Measurements from ENCODE around the gene WDFY4. TPM values are rescaled to one million over a fixed set of nuclear protein-coding genes. Genes with fewer than 3 reads are reported as not detected.

WDFY4 gene
- total RNA-seq, 1 donor: 28.9 TPM

DNA sequence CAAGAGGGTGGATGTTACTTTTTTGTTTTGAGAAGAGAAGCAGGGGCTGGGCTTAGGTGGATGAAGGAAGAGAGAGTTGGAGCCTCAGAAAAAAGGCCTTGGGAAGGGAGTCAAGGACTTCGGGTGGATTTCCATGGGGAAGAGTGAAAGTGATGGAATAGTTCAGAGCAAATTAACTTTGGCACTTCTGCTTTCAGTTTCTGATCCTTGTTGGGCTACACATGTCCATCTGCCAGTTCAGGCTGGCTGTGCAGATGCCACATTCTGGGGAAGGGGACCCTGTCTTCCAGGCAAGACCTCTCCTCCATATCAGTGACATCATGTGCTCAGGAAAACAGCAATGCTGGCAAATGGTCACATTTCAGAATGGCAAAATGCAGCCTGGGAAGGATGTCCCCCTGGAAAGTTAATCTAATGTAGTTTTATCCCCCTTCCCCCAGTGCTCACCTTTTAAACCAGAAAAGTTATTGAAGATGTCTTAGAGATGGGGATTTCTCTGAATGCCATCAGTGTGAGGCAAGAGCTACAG lies 86.0 kb downstream of the WDFY4 start:
- H3K27me3 ChIP-seq (ENCODE audit: insufficient read depth, low read length): no peaks in the 10 kb centered on the region
- H3K4me3 ChIP-seq (ENCODE audit: low read length): no peak overlapping the region
- H3K4me1 ChIP-seq (ENCODE audit: insufficient read depth, low read length): peaks cover 14% of the 10 kb centered on the region
- H3K9me3 ChIP-seq (ENCODE audit: low read depth, low read length): no peaks in the 10 kb centered on the region

DNA sequence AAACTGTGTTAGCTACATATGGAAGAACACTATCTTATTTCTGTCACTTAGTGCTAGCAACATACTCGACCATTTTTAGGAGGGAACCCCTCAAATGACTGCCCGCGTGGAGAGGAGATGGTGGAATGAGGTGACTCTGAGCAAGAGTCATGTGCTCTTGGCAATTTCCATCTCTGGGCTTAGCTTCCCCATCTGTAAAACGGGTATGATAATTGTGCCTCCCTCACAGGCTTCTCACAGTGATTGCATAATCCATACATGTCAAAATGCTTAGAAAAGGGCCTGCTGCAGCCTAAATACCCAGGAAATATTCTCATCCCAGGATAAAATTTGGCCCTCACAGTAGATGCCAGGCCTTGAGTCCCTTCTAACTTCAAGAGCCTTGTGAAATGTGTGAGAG lies 86.6 kb downstream of the WDFY4 start:
- Histone ChIP-seq H3K4me1 (ENCODE audit: insufficient read depth, low read length) (peaks cover 14% of the 10 kb centered on the region), H3K4me3 (ENCODE audit: low read length) (no peak overlapping the region), H3K27me3 (ENCODE audit: insufficient read depth, low read length) (no peaks in the 10 kb centered on the region), H3K9me3 (ENCODE audit: low read depth, low read length) (no peaks in the 10 kb centered on the region)

DNA sequence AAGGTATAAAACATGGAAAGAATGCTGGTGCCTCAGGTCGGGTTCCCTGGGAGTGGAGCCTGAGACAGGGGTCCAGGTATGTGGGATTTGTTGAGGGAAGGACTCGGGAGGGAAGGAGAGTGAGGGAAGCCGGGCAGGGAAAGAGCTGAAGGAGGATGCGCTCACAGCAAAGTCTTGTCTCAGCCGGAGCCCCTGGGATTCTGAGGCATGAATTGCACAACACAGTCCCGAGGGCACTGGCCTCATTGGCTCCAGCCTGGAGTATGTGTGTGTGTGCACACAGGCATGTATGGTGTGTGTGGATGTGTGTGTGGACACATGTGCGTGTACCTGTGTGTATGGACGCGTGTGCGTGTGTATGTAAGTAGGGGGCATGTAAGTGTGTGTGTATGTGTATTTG lies 87.4 kb downstream of the WDFY4 start:
- Histone ChIP-seq H3K9me3 (ENCODE audit: low read depth, low read length) (no peaks in the 10 kb centered on the region), H3K27me3 (ENCODE audit: insufficient read depth, low read length) (no peaks in the 10 kb centered on the region), H3K4me3 (ENCODE audit: low read length) (no peak overlapping the region), H3K4me1 (ENCODE audit: insufficient read depth, low read length) (peaks cover 14% of the 10 kb centered on the region)

DNA sequence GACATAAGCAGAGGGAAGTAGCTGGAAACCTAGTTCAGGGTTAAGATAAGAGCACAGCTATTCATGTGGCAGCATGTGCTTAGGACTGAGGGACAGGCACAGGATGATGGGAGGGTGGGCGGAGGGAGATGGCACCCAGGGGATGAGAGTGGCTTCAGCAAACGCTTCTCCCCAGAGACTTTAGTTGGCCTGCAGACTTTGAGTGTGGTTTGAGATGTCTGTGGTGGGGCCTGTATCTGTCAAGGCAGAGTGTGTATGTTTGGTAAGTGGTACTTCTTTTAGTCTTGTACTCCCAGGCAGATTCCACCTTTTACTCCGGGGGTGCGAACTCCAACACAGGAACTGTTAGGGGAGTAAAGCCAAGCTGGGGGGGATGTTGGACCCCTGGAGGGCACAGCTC lies 88.9 kb downstream of the WDFY4 start:
- Histone ChIP-seq H3K27me3 (ENCODE audit: insufficient read depth, low read length) (no peaks in the 10 kb centered on the region), H3K9me3 (ENCODE audit: low read depth, low read length) (no peaks in the 10 kb centered on the region), H3K4me1 (ENCODE audit: insufficient read depth, low read length) (peaks cover 14% of the 10 kb centered on the region), H3K4me3 (ENCODE audit: low read length) (no peak overlapping the region)

DNA sequence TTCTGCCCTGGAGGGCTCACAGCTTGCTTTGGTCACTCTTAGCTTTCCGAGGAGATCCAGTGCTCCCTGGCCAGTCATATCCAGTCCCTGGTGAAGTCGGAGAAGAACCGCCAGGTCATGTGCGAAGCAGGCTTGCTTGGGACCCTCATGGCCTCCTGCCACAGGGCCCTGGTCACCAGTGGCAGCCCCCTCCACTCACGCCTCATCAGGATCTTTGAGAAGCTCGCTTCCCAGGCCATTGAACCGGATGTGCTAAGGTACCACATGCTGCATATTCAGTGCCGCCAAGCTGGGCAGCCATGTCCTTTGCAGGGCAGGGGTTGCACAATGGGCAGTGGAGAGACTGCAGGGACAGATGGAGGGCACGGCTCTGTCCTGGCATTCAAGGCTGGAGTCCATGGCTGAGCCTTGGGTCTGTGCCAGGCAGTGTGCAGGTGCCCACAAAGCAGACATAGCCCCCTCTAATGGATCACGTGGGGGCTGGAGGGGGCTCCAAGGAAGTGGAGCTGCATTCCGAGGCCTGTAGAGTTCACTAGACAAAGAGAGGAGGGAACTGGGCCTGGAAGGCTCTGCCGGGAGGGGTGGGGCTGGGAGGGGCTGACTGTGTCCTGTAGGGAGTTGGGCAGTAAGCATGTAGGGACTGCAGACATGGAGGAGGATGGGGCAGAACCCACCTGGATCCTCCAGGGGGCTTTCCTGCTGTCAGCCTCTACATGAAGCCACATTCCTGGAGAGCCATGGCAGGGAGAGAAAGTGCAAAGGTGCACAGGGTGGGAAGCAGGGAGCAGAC lies 89.9 kb downstream of the WDFY4 start:
- Histone ChIP-seq H3K27me3 (ENCODE audit: insufficient read depth, low read length) (no peaks in the 10 kb centered on the region), H3K4me3 (ENCODE audit: low read length) (no peak overlapping the region), H3K4me1 (ENCODE audit: insufficient read depth, low read length) (peaks cover 14% of the 10 kb centered on the region), H3K9me3 (ENCODE audit: low read depth, low read length) (no peaks in the 10 kb centered on the region)

DNA sequence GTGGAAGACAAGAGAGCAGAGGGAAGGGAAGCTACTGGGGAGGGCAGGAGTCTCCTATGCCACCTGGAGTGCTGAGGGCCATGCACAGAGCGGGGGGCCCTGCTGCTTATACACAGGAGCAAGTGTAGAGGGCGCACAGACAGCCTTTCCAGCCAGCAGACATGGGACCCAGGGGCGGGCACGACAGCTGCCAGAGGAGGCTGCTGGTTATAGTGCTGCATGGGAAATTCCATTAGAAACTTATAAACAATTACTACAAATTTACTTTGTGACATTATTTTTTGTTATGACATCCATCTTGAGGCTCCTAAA lies 90.5 kb downstream of the WDFY4 start:
- Histone ChIP-seq H3K9me3 (ENCODE audit: low read depth, low read length) (no peaks in the 10 kb centered on the region), H3K27me3 (ENCODE audit: insufficient read depth, low read length) (no peaks in the 10 kb centered on the region), H3K4me3 (ENCODE audit: low read length) (no peak overlapping the region), H3K4me1 (ENCODE audit: insufficient read depth, low read length) (peaks cover 14% of the 10 kb centered on the region)

DNA sequence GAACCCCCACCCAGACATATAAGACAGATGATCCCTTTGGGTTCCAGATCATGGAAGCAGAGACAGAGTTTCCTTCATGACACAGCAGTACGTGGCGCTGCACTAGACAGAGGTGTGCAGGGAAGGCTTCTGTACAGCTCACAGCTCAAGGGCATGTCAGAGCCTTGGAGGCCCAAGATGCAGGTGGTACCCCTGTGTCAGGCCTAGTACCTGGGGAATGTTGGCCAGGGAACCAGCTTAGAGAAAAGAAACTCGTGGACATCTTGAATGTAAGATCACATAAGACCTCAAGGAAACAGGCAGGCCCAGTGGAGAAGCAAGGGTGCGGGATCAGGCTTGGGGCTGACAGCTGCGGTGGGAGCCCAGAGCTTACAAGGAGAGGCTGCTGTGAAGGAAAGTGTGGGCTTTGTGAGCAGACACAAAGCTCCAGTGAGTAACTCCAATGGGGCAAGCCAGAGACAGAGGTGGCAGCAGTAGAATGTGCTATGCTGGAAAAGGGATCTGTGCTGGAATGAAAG lies 91.4 kb downstream of the WDFY4 start:
- H3K4me1 ChIP-seq (ENCODE audit: insufficient read depth, low read length): peaks cover 5% of the 10 kb centered on the region
- no peaks in the 10 kb centered on the region for H3K9me3 ChIP-seq (ENCODE audit: low read depth, low read length)
- no peaks in the 10 kb centered on the region for H3K27me3 ChIP-seq (ENCODE audit: insufficient read depth, low read length)
- no peak overlapping the region for H3K4me3 ChIP-seq (ENCODE audit: low read length)

DNA sequence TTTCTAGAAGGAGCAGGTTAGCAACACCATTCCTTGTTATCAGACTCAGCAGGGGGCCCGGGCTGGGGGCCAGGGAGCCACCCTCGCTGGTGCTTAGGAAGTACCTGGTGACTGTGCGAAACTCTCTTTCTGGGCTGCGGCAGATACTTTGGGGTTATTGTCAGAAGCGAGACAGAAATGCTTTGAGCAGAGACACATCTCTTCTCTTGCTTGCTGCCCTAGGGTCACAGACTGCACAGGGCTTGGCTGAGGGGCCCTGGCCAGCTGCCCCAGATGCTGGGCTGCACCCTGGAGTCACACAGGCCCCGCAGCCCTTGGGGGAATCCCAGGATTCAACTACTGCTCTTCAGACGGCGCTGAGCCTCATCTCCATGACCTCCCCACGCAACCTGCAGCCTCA lies 91.9 kb downstream of the WDFY4 start:
- H3K4me3 ChIP-seq (ENCODE audit: low read length): no peak overlapping the region
- H3K27me3 ChIP-seq (ENCODE audit: insufficient read depth, low read length): no peaks in the 10 kb centered on the region
- H3K9me3 ChIP-seq (ENCODE audit: low read depth, low read length): no peaks in the 10 kb centered on the region
- peaks cover under 1% of the 10 kb centered on the region for H3K4me1 ChIP-seq (ENCODE audit: insufficient read depth, low read length)

DNA sequence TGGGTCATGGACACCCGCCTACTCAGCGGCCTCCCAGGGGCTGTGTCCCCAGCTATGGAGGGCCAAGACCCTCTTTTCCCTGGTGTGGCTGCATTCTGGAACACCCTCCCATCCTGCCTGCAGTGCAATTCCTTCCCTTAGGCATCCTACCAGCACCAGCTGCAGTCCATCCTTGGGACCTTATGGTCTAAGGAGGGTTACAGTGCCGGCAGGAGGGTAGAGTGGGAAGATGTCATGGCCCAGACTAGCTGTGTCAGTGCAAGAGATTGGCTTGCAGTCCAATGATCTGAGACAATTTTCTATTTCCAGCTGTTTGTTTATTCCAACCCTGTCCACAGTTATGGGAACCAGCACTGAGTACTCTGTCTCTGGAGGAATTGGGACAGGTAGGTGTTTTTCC lies 92.4 kb downstream of the WDFY4 start:
- Histone ChIP-seq H3K27me3 (ENCODE audit: insufficient read depth, low read length) (no peaks in the 10 kb centered on the region), H3K4me3 (ENCODE audit: low read length) (no peak overlapping the region)

DNA sequence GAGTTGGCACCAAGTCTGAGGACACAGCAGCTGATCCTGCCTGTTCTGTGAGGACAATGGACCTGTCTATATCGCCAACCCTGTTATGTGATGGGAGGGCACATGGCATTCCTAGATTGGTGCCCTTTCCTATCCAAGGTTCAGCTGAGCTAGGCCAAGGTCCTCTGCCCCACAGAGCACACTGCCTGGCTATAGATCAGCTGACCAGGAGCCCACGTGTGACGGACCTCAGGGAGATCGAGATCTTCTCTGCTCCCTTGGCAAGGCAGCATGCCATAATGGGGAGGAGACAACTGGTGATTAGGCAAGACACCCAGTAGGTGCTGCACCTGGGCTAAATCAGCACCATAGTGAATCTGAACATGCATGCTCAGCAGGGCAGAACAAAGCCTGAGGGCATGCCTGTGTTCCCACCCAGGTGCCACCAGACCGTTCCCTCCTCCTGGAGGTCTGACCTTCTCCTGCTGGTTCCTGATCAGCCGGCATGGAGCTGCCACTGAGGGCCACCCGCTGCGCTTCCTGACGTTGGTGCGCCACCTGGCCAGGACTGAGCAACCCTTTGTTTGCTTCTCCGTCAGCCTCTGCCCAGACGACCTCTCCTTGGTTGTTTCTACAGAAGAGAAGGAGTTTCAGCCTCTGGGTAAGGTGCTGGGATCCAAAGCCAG lies 93.7 kb downstream of the WDFY4 start:
- no peaks in the 10 kb centered on the region for H3K27me3 ChIP-seq (ENCODE audit: insufficient read depth, low read length)
- no peaks in the 10 kb centered on the region for H3K4me1 ChIP-seq (ENCODE audit: insufficient read depth, low read length)
- no peaks in the 10 kb centered on the region for H3K9me3 ChIP-seq (ENCODE audit: low read depth, low read length)
- no peak overlapping the region for H3K4me3 ChIP-seq (ENCODE audit: low read length)

More for the DNA sequence above, 92.4 kb downstream of the WDFY4 start:
- H3K9me3 ChIP-seq (ENCODE audit: low read depth, low read length): no peaks in the 10 kb centered on the region
- no peaks in the 10 kb centered on the region for H3K4me1 ChIP-seq (ENCODE audit: insufficient read depth, low read length)

DNA sequence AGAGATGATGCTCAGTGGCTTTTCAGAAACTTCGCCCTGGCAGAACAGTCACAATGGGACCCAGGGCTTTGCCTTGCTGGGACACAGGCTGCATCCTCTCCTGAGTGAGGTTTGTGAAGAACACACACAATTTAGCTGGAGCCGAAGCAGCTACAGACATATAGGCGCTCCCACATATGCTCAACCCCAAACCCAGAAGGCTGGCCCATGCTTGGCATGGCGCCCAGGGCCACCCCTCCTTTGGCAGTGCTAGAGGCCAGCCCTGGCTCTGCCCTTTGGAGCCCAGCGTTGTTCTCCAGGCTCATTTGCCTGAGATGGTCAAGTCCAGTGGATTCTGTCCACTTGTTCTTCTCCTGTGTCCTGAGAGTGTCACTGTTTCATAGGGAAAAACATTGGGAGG lies 94.4 kb downstream of the WDFY4 start:
- no peak overlapping the region for H3K4me3 ChIP-seq (ENCODE audit: low read length)

DNA sequence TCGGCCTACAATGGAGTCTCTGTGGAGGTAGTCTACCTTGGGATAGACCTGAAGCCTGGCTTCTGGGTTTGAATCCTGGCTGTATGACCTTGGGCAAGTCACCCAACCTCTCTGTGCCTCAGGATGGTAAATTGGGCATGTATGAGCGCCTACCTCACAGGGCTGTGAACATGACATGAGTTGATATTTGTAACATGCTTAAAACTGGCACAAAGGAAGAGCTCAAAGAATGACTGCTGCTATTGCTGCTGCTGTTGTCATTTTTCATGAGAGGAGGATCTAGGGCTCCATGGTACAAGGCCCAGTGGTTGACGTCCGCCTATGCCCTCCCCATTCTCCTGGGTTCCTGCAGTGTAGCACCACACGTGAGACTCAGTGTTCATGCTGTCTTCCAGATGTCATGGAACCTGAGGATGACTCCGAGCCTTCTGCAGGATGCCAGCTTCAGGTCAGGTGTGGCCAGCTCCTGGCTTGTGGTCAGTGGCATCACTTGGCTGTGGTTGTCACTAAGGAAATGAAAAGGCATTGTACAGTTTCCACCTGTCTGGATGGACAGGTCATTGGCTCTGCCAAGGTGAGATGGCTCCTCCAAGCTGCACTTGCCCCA lies 95.0 kb downstream of the WDFY4 start:
- H3K4me1 ChIP-seq (ENCODE audit: insufficient read depth, low read length): no peaks in the 10 kb centered on the region
- H3K9me3 ChIP-seq (ENCODE audit: low read depth, low read length): no peaks in the 10 kb centered on the region
- H3K4me3 ChIP-seq (ENCODE audit: low read length): no peak overlapping the region
- no peaks in the 10 kb centered on the region for H3K27me3 ChIP-seq (ENCODE audit: insufficient read depth, low read length)

More for the DNA sequence above, 94.4 kb downstream of the WDFY4 start:
- Histone ChIP-seq H3K27me3 (ENCODE audit: insufficient read depth, low read length) (no peaks in the 10 kb centered on the region), H3K4me1 (ENCODE audit: insufficient read depth, low read length) (no peaks in the 10 kb centered on the region), H3K9me3 (ENCODE audit: low read depth, low read length) (no peaks in the 10 kb centered on the region)

DNA sequence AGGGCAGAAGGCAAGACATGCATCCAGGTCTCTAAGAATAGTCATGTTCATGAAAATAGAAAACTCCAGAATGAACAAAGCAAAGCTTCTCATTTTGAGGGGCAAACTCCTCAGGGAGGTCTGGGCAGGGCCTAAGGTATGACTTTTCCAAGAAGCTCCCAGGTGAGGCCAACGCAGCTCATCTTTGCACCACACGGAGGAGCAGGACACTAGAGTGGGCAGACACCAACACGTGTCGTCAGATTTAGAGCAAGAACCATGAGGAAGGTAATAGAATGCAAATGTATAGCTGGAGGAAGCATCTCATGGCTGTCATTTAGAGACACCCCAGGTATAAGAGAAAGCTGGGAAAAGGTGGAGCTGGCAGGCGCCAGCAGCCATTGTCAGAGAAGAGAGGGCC lies 95.7 kb downstream of the WDFY4 start:
- no peaks in the 10 kb centered on the region for H3K9me3 ChIP-seq (ENCODE audit: low read depth, low read length)
- H3K4me3 ChIP-seq (ENCODE audit: low read length): no peak overlapping the region
- H3K27me3 ChIP-seq (ENCODE audit: insufficient read depth, low read length): no peaks in the 10 kb centered on the region
- no peaks in the 10 kb centered on the region for H3K4me1 ChIP-seq (ENCODE audit: insufficient read depth, low read length)

DNA sequence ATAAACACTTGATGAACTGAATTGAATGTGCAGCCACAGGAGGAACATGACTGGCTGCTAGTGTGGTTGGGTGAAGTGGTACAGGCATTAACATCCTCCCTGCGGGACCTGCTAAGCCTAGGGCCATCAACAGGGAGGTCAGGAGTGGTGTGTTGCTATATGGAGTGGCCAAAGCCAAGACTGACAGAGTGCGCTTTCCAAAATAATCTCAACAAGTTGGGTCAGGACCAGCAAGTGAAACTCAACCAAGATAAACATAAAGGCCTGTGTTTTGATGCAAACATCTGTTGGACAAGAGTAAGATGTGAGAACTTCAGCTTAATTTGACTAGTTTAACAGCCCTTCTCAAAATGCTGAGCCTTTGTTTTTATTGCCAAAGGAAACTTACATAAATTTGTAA lies 97.7 kb downstream of the WDFY4 start:
- Histone ChIP-seq H3K9me3 (ENCODE audit: low read depth, low read length) (no peaks in the 10 kb centered on the region), H3K27me3 (ENCODE audit: insufficient read depth, low read length) (no peaks in the 10 kb centered on the region), H3K4me1 (ENCODE audit: insufficient read depth, low read length) (peaks cover 5% of the 10 kb centered on the region), H3K4me3 (ENCODE audit: low read length) (no peak overlapping the region)

DNA sequence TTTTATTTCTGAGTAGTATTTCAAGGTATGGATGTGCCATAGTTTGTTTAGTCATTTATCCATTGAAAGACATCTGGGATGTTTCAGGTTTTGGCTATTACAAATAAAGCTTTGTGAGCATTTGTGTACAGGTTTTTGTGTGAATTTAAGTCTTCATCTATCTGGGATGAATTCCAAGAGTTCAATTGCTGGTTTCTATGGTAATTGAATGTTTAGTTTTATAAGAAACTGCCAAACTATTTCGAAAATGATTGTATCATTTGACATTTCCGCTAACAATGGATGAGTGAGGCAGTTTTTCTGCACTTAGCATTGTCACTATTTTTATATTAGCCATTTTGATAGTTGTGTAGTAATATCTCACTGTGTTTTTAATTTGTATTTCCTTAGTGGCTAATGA lies 99.4 kb downstream of the WDFY4 start:
- no peaks in the 10 kb centered on the region for H3K9me3 ChIP-seq (ENCODE audit: low read depth, low read length)

More for the DNA sequence above, 99.4 kb downstream of the WDFY4 start:
- peaks cover 6% of the 10 kb centered on the region for H3K4me1 ChIP-seq (ENCODE audit: insufficient read depth, low read length)
- H3K4me3 ChIP-seq (ENCODE audit: low read length): no peak overlapping the region
- no peaks in the 10 kb centered on the region for H3K27me3 ChIP-seq (ENCODE audit: insufficient read depth, low read length)
